Measurements from ENCODE around the gene TNFRSF12A.
"Not testable (repeated sequence)": the region's sequence is repeated elsewhere in the genome, so short reads cannot be mapped to it uniquely, and the experiment has no call there.

TNFRSF12A gene

GRCh38 chr16:3057181-3058138, 37.3 kb downstream of the TNFRSF12A start:
- Mint-ChIP-seq H3K4me1 (peaks cover 30% of the 10 kb centered on the region), H3K4me3 (no peak overlapping the region), H3K27ac (no peak overlapping the region), H3K36me3 (peaks cover 9% of the 10 kb centered on the region), H3K9me3 (no peaks in the 10 kb centered on the region), H3K27me3 (no peaks in the 10 kb centered on the region)
- ATAC-seq: no peak

GRCh38 chr16:3058139-3059030, 38.2 kb downstream of the TNFRSF12A start:
- ATAC-seq: peak; percentile 65
- peaks cover 30% of the 10 kb centered on the region for H3K4me1 Mint-ChIP-seq
- H3K4me3 Mint-ChIP-seq: peak overlapping the region; percentile 86
- peak overlapping the region; percentile 85 for H3K27ac Mint-ChIP-seq
- no peaks in the 10 kb centered on the region for H3K27me3 Mint-ChIP-seq
- H3K9me3 Mint-ChIP-seq: no peaks in the 10 kb centered on the region
- peaks cover 9% of the 10 kb centered on the region for H3K36me3 Mint-ChIP-seq

- Mint-ChIP-seq H3K9me3 (no peaks in the 10 kb centered on the region), H3K27ac (peak overlapping the region; percentile 85), H3K4me3 (peak overlapping the region; percentile 86), H3K36me3 (peaks cover under 1% of the 10 kb centered on the region), H3K27me3 (no peaks in the 10 kb centered on the region), H3K4me1 (peaks cover 22% of the 10 kb centered on the region)
- peak; percentile 94 for ATAC-seq
Observed at GRCh38 chr16:3059041-3059722, 39.0 kb downstream of the TNFRSF12A start.

GRCh38 chr16:3059723-3060242, 39.6 kb downstream of the TNFRSF12A start:
- Mint-ChIP-seq H3K27me3 (no peaks in the 10 kb centered on the region), H3K9me3 (no peaks in the 10 kb centered on the region), H3K4me3 (peak overlapping the region; percentile 86), H3K27ac (peak overlapping the region; percentile 85), H3K36me3 (no peaks in the 10 kb centered on the region), H3K4me1 (peaks cover 19% of the 10 kb centered on the region)
- no peak for ATAC-seq

DNA sequence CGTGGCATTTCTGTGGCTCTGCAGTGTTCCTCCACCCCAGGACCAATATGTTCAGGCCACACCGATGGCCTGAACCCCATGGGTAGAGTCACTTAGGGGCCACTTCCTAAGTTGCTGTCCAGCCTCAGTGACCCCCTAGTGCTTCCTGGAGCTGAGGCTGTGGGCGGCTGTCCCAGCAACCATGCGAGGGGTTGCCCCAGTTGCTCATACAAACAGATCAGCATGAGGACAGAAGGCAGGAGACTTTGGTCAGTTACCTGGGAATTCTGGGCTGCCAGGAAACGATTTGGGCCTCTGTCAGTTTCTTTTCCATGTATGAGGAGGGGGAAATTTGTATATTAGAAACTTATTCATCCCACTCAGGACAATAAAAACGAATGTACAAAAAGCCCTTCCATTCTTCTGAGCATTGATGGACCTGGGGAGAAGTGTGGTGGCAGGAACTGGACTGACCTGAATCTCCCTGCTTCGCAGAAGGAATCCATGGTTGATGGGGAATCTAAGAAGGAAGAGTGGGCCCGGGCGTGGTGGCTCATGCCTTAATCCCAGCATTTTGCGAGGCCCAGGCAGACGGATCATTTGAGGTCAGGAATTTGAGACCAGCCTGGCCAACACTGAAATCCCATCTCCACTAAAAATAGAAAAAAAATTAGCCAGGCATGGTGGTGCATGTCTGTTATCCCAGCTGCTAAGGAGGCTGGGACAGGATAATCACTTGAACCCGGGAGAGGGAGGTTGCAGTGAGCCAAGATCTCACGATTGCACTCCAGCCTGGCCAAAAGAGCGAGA, 40.4 kb downstream of the TNFRSF12A start:
- peak overlapping the region; percentile 85 for H3K27ac Mint-ChIP-seq
- H3K4me1 Mint-ChIP-seq: peaks cover 18% of the 10 kb centered on the region
- no peak for ATAC-seq
- no peaks in the 10 kb centered on the region for H3K9me3 Mint-ChIP-seq
- H3K36me3 Mint-ChIP-seq: no peaks in the 10 kb centered on the region
- no peak overlapping the region for H3K4me3 Mint-ChIP-seq
- peaks cover 5% of the 10 kb centered on the region for H3K27me3 Mint-ChIP-seq

- H3K27ac Mint-ChIP-seq: no peak overlapping the region
- H3K9me3 Mint-ChIP-seq: no peaks in the 10 kb centered on the region
- H3K27me3 Mint-ChIP-seq: peaks cover 8% of the 10 kb centered on the region
- ATAC-seq: no peak
- no peak overlapping the region for H3K4me3 Mint-ChIP-seq
- H3K4me1 Mint-ChIP-seq: peaks cover 23% of the 10 kb centered on the region
- no peaks in the 10 kb centered on the region for H3K36me3 Mint-ChIP-seq
Observed at GRCh38 chr16:3062553-3062952, 42.4 kb downstream of the TNFRSF12A start.

GRCh38 chr16:3063625-3064386, 43.6 kb downstream of the TNFRSF12A start:
- ATAC-seq: no peak
- Mint-ChIP-seq H3K9me3 (no peaks in the 10 kb centered on the region), H3K27me3 (peaks cover 8% of the 10 kb centered on the region), H3K4me1 (peaks cover 24% of the 10 kb centered on the region), H3K36me3 (no peaks in the 10 kb centered on the region), H3K4me3 (no peak overlapping the region), H3K27ac (no peak overlapping the region)

- peaks cover 17% of the 10 kb centered on the region for H3K4me1 Mint-ChIP-seq
Observed at GRCh38 chr16:3065069-3065741, 45.0 kb downstream of the TNFRSF12A start, which contains the start of gene IL32. IL32 (plus strand) TSS chr16:3065640; CDS start chr16:3065812, 172 bp downstream.

DNA sequence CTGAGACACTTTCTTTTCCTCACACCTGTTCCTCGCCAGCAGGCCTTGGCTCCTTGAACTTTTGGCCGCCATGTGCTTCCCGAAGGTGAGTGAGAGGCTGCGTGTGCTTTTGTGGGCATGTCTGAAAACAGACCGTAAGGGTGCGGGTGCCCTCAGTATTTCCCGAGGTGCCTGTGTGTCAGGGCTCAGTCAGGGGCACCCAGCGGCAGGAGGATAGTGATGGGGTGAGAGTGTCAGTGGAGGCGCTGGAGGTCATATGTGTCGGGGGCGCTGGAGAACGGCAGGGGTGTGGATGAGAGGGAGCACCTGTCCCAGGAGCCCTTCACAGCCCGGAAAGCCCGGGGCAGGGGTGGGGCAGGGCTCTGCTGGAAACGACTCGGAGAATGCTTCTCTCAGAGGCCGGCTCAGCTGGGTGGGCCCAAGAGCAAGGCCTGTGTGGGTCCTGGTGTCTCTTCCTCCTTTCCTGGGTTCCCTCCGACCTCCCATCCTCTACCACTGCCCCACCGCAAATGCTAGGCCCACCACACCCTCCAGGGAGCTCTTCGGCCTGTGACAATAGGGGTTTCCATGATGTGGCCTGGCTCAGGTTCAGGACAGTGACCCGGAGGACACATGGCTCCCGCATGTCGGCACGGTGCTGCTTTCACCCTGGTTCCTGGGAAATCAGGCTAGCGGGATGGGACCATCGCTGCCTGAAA, 45.7 kb downstream of the TNFRSF12A start:
- Mint-ChIP-seq H3K27me3 (peaks cover 8% of the 10 kb centered on the region), H3K27ac (peak overlapping the region; percentile 75), H3K9me3 (no peaks in the 10 kb centered on the region), H3K4me1 (peaks cover 17% of the 10 kb centered on the region), H3K36me3 (no peaks in the 10 kb centered on the region), H3K4me3 (peak overlapping the region; percentile 30)
- ATAC-seq: peak; percentile 4

More at GRCh38 chr16:3065069-3065741, 45.0 kb downstream of the TNFRSF12A start, which contains the start of gene IL32:
- H3K4me3 Mint-ChIP-seq: peak within 1 kb of the TSS; percentile 30
- H3K27ac Mint-ChIP-seq: peak within 1 kb of the TSS; percentile 75
- ATAC-seq: no peak
- H3K36me3 Mint-ChIP-seq: no peaks in the 10 kb centered on the region
- peaks cover 8% of the 10 kb centered on the region for H3K27me3 Mint-ChIP-seq
- no peaks in the 10 kb centered on the region for H3K9me3 Mint-ChIP-seq

- peaks cover 18% of the 10 kb centered on the region for H3K4me1 Mint-ChIP-seq
- H3K9me3 Mint-ChIP-seq: no peaks in the 10 kb centered on the region
- no peak overlapping the region for H3K27ac Mint-ChIP-seq
- no peak overlapping the region for H3K4me3 Mint-ChIP-seq
- H3K27me3 Mint-ChIP-seq: peaks cover 8% of the 10 kb centered on the region
- ATAC-seq: no peak
- no peaks in the 10 kb centered on the region for H3K36me3 Mint-ChIP-seq
Observed at GRCh38 chr16:3066440-3066748, 46.2 kb downstream of the TNFRSF12A start.

- peak overlapping the region; percentile 53 for H3K27ac Mint-ChIP-seq
- no peak overlapping the region for H3K4me3 Mint-ChIP-seq
- no peaks in the 10 kb centered on the region for H3K36me3 Mint-ChIP-seq
Observed at GRCh38 chr16:3068487-3068886, 48.3 kb downstream of the TNFRSF12A start.

GRCh38 chr16:3069146-3069545, 49.0 kb downstream of the TNFRSF12A start:
- not testable (repeated sequence) for H3K9me3 Mint-ChIP-seq, H3K36me3 Mint-ChIP-seq, ATAC-seq, H3K4me3 Mint-ChIP-seq, H3K27me3 Mint-ChIP-seq, H3K27ac Mint-ChIP-seq
- peaks cover 37% of the 10 kb centered on the region for H3K4me1 Mint-ChIP-seq

More at GRCh38 chr16:3068487-3068886, 48.3 kb downstream of the TNFRSF12A start:
- H3K9me3 Mint-ChIP-seq: no peaks in the 10 kb centered on the region
- peaks cover 31% of the 10 kb centered on the region for H3K4me1 Mint-ChIP-seq
- peaks cover 8% of the 10 kb centered on the region for H3K27me3 Mint-ChIP-seq
- ATAC-seq: no peak
